Pancreas (tissue), 10 donors: Measurements from ENCODE around the gene NADK. TPM values are rescaled to one million over a fixed set of nuclear protein-coding genes. Genes with fewer than 3 reads are reported as not detected.

Experiments used
- ATAC-seq, 4 donors: fragments of 200-7000 bp; cut with Tn5 transposase; one replicate each; pipeline versions ENCODE4 v1.8.0 to v1.9.1; 2020; ENCODE audit warnings: mild to moderate bottlenecking in 4 of 4, moderate library complexity in 4 of 4
- DNase-seq, 6 donors: peaks; one replicate each; pipeline ENCODE4 v3.0.0-alpha.2; 2020
- FAIRE-seq: peaks from 2 replicates; lab custom pipeline; 2012; peaks lifted over from hg19 to GRCh38; lab: Jason Lieb, UNC
- H3K27ac ChIP-seq, 4 donors: fragments of 200-600 bp; sonication (generic); 1 replicate in 3 of 4; 2 replicates in 1 of 4; pipeline versions ENCODE4 v1.5.0 to v1.8.0; 2020
- H3K27me3 ChIP-seq, 4 donors: fragments of 200-600 bp; one replicate each; pipeline ENCODE4 v1.8.0; 2021
- H3K36me3 ChIP-seq, 3 donors: fragments of 200-600 bp; sonication (generic) in 1 of 3; one replicate each; pipeline versions ENCODE4 v1.5.0 to v1.8.0; 2020 to 2021
- H3K4me1 ChIP-seq, 3 donors: fragments of 200-600 bp; one replicate each; pipeline ENCODE4 v1.8.0; 2021
- H3K4me3 ChIP-seq, 4 donors: fragments of 200-600 bp; sonication (generic) in 2 of 4; one replicate each; pipeline versions ENCODE4 v1.5.0 to v1.8.0; 2020 to 2021
- H3K9me3 ChIP-seq, 4 donors: fragments of 200-600 bp; one replicate each; pipeline ENCODE4 v1.8.0; 2021
- WGBS, 2 donors: extraction: QIAGEN DNeasy Blood & Tissue Kit; methylation state at CpG; one replicate each; pipeline ENCODE4 v1.1.7; 2013; 5-methylcytosine and 5-hydroxymethylcytosine counted together
- intact Hi-C, 3 donors: fragments of 100-400 bp; cut with DNase I; formaldehyde crosslinking; loops; one replicate each; pipeline versions ENCODE4 v1.11.1 to v1.14.2; 2022
- polyA plus RNA-seq, 2 donors: library from polyadenylated mRNA; stranded (reverse); fragments of 200-250 nt; gene quantifications; one replicate each; pipeline ENCODE4 v1.2.3, GENCODE V29; 2013
- total RNA-seq, 6 donors: library from RNA; stranded (reverse); fragmentation: NEBNext Ultra II Directional in 4 of 6; extraction: Animal tissue kit (Norgen Biotek cat#: 25700) in 4 of 6; gene quantifications; one replicate each; pipeline versions ENCODE4 v1.2.1 to v1.2.4, GENCODE V29; 2021 to 2023
- TF ChIP-seq, protein P1 (sequence below), 4 donors: fragments of 200-600 bp; sonication (generic) in 3 of 4; IDR thresholded peaks; one replicate each; pipeline versions ENCODE4 v1.5.0 to v1.8.0; 2021; ENCODE audit warnings: antibody characterized with exemption in 4 of 4
- donor health status: healthy with polysubstance abuse.
- donor health status: DM: no; HTN: no; CAD: no; lungs with moderate emphysema.
- donor health status: DM: no; HTN: no; CAD: no.
- donor health status: control.
- donor health status: control.
- donor health status: Bipolar disorder and iron deficiency.
- donor health status: DM: yes; HTN: yes; CAD: no.
- donor health status: DM: no; HTN: no; CAD: no.
- donor health status: DM: no; HTN: no; CAD: no.
- donor health status: DM: yes; HTN: yes; CAD: no.

NADK gene
- total and polyA plus RNA-seq, 8 donors: 27.8 to 63.3 (median 40.1) TPM

DNA sequence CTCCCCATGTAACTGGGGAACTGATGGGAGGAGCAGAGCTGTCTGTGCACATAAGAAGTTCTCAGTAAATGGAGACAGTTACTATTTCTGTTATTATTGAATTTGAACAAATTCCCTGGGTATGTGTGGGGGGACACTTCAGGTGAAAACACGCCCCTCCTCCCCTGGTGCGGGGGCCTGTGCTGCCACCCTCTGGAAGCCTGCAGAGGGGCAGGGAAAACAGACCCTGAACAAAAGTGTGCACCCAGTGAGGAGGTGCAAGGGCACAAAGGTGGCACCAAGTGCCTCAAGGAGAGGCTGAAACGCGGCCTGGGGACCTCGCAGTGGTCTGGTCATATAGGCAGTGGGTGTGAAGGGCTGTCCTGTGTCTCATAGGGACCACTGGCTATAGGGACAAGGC is 18.2 kb upstream of the NADK start:
- WGBS, 2 donors: 87 to 96% methylated on average over 5 of the region's 5 CpGs
- FAIRE-seq: no peak
- ATAC-seq: peak in 2 of 4 donors; percentile 31 to 63
- DNase-seq: no peak
- H3K4me1 ChIP-seq: no peaks in the 10 kb centered on the region
- intact Hi-C loops: no loop called here
- no peaks in the 10 kb centered on the region for H3K9me3 ChIP-seq
- TF ChIP-seq, protein P1, sequence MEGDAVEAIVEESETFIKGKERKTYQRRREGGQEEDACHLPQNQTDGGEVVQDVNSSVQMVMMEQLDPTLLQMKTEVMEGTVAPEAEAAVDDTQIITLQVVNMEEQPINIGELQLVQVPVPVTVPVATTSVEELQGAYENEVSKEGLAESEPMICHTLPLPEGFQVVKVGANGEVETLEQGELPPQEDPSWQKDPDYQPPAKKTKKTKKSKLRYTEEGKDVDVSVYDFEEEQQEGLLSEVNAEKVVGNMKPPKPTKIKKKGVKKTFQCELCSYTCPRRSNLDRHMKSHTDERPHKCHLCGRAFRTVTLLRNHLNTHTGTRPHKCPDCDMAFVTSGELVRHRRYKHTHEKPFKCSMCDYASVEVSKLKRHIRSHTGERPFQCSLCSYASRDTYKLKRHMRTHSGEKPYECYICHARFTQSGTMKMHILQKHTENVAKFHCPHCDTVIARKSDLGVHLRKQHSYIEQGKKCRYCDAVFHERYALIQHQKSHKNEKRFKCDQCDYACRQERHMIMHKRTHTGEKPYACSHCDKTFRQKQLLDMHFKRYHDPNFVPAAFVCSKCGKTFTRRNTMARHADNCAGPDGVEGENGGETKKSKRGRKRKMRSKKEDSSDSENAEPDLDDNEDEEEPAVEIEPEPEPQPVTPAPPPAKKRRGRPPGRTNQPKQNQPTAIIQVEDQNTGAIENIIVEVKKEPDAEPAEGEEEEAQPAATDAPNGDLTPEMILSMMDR (IDR thresholded peaks at IDR 0.05): no peak
- no peaks in the 10 kb centered on the region for H3K27me3 ChIP-seq
- H3K27ac ChIP-seq: no peak overlapping the region
- no peak overlapping the region for H3K4me3 ChIP-seq
- H3K36me3 ChIP-seq: peaks cover 0 to 13% (median 4%) of the 10 kb centered on the region in 3 donors

DNA sequence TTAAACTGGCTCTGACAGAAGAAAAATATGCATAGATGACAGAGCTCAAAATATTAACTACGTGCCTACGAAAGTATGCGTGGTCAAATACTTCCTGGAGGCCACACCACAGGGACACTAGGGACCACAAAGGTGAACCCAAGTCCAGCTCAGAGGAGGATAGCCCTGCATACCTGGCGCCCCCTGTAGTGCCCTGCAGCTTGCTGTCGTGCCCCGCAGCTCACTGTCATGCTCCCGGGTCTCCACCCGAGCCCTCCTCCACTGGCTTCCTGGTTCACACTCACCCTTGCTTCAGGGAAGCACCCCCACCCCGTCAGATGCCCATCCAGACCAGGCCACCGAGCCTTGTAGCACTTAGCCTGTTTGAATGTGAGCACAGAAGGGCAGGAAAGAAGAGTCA is 16.7 kb upstream of the NADK start:
- no peak overlapping the region for H3K27ac ChIP-seq
- WGBS, 2 donors: 90 to 92% methylated on average over 10 of the region's 10 CpGs

DNA sequence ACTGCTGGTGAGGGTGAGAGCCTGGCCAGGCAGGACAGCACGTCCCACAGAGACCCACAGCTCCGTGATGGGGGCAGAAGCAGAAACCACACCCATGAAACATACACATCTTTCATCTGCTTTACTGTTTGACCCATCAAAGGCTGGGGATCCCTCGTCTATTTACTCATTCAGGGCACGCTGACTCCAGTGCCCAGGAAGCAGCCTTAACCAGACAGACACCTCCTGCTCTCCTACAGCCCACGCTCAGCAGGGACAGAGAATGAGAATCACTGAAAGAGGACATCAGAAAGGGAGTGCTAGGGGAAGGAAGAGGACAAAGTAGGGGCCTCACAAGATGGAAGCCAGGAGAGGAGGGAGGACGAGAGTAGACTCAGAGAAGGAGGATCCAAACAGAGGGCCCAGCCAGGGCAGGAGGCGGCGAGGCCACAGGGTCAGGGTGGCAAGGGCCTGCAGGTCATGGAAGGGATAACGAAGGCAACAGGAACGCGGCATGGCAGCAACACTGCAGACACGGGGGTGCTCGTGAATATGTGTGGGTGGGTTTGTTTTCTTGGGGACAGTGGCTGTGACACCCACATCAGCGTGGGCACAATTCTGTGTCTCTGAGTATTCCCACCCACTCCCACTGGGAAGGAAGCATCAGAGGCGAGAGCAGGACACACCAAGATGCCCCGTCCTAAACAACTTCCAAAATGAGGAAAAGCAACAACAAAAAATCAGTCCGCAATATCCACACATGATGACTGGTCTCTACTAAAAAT is 15.4 kb upstream of the NADK start:
- WGBS, 2 donors: 93 to 94% methylated on average over 17 of the region's 17 CpGs
- TF ChIP-seq, protein P1 (IDR thresholded peaks at IDR 0.05): no peak
- ATAC-seq: no peak

More for the DNA sequence above, 16.7 kb upstream of the NADK start:
- no peak for FAIRE-seq
- Histone ChIP-seq H3K27me3 (no peaks in the 10 kb centered on the region), H3K4me3 (no peak overlapping the region), H3K4me1 (no peaks in the 10 kb centered on the region), H3K36me3 (peaks cover 0 to 22% (median 6%) of the 10 kb centered on the region in 3 donors), H3K9me3 (no peaks in the 10 kb centered on the region)
- no peak for DNase-seq
- intact Hi-C loops: no loop called here
- no peak for ATAC-seq
- TF ChIP-seq, protein P1 (IDR thresholded peaks at IDR 0.05): no peak

DNA sequence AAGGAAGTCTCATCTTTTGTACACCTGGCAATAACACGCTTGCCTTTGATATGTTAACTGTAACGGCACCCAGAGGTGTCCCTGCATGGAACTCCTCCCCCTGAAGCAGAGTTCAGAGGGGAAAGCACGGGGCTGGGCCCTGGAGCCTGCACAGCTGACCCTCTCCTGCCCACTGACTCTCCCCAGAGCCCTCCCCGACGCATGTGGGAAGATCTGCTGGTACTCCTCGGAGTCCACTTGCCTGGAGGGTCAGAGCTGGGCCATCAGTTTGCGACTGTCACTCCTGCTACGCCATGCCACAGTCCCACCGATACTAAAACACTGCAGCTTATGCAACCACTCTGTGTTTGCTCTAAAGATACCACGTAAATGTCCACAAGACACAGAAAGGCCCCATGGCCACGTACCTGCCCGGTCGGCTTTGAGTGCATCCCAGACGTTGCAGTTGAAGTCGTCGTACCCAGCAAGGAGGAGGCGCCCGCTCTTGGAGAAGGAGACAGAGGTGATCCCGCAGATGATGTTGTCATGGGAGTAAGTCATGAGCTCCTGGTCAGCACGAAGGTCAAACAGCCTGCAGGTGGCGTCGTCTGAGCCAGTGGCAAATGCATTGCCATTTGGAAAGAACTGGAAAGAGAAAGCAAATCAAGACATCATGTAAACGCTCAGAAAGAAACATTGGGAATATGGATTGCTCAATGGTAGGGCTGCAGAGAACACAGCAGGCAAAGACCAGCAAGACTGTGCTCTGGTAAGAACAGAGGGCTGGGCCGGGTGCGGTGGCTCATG is 10.6 kb upstream of the NADK start:
- TF ChIP-seq, protein P1 (IDR thresholded peaks at IDR 0.05): peak in 1 of 4 donors; percentile 7
- H3K36me3 ChIP-seq: peaks cover 5 to 58% (median 18%) of the 10 kb centered on the region in 3 donors
- no peaks in the 10 kb centered on the region for H3K9me3 ChIP-seq
- intact Hi-C loops: loop anchor here in 2 of 3 donors (10.0 kb wide), 2 partner anchors 96 to 106 kb away; partner anchors contain the start of gene GNB1 (in 1 of the 2)
- peak in 2 of 4 donors; percentile 33 to 45 for ATAC-seq
- 81% methylated on average over 25 of the region's 25 CpGs for WGBS, 2 donors
- no peak overlapping the region for H3K4me3 ChIP-seq
- no peaks in the 10 kb centered on the region for H3K27me3 ChIP-seq
- no peak for FAIRE-seq
- H3K4me1 ChIP-seq: no peaks in the 10 kb centered on the region
- no peak for DNase-seq
- no peak overlapping the region for H3K27ac ChIP-seq

More for the DNA sequence above, 15.4 kb upstream of the NADK start:
- Histone ChIP-seq H3K4me1 (no peaks in the 10 kb centered on the region), H3K27me3 (no peaks in the 10 kb centered on the region), H3K9me3 (no peaks in the 10 kb centered on the region), H3K4me3 (no peak overlapping the region), H3K27ac (no peak overlapping the region), H3K36me3 (peaks cover 0 to 33% (median 8%) of the 10 kb centered on the region in 3 donors)
- no peak for FAIRE-seq
- no peak for DNase-seq
- intact Hi-C loops: no loop called here
